IMR-90 (cell line): ENCODE data around the gene MGLL.

Experiments
- POLR2A ChIP-seq: IDR thresholded peaks from 2 replicates; pipeline ENCODE4 v1.6.1; 2012; ENCODE audit warnings: mild to moderate bottlenecking, low read depth, low read length
- TF ChIP-seq, protein P1 (sequence below): conservative IDR thresholded peaks from 2 replicates; pipeline ENCODE4 v1.5.1; 2012; ENCODE audit warnings: mild to moderate bottlenecking, low read depth, low read length, improper control_type of control experiment

DNA sequence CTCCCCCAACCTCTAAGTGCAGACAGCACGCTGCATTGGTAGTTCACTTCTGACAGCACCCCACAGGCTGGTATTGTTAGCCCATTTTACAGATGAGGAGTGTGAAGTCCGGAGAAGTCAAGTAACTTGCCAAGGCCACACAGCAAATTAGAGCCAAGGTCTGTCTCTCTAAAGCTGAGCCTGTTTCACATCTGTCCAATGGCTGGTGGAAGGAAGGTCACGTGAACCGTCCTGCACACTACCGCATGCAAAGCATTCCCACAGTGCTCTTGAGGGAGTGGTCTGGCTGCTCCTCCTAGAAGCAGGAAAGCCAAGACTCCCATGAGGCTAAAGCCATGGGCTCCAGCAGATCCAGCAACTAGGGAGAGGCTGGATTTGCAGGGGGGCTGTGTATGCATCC, 50.0 kb downstream of the MGLL start:
- TF ChIP-seq POLR2A: no peak
- TF ChIP-seq, protein P1, sequence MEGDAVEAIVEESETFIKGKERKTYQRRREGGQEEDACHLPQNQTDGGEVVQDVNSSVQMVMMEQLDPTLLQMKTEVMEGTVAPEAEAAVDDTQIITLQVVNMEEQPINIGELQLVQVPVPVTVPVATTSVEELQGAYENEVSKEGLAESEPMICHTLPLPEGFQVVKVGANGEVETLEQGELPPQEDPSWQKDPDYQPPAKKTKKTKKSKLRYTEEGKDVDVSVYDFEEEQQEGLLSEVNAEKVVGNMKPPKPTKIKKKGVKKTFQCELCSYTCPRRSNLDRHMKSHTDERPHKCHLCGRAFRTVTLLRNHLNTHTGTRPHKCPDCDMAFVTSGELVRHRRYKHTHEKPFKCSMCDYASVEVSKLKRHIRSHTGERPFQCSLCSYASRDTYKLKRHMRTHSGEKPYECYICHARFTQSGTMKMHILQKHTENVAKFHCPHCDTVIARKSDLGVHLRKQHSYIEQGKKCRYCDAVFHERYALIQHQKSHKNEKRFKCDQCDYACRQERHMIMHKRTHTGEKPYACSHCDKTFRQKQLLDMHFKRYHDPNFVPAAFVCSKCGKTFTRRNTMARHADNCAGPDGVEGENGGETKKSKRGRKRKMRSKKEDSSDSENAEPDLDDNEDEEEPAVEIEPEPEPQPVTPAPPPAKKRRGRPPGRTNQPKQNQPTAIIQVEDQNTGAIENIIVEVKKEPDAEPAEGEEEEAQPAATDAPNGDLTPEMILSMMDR: no peak
